HepG2 (cell line): ENCODE results near the gene GSTT2B. TPM values are rescaled to one million over a fixed set of nuclear protein-coding genes. Genes with fewer than 3 reads are reported as not detected.

ENCODE experiments used
- AHDC1 ChIP-seq: sonication (generic); formaldehyde crosslinking; IDR thresholded peaks from 2 replicates; pipeline ENCODE4 v1.5.1; 2020; ENCODE audit warnings: mild to moderate bottlenecking, missing genetic modification reagents, borderline replicate concordance
- GATAD1 ChIP-seq: IDR thresholded peaks from 2 replicates; pipeline ENCODE4 v1.6.1; 2016; ENCODE audit warnings: missing genetic modification reagents, missing compliant biosample characterization
- HNRNPL ChIP-seq: fragments of 200-400 bp; formaldehyde crosslinking; IDR thresholded peaks from 2 replicates; pipeline ENCODE4 v1.6.1; 2017; ENCODE audit warnings: mild to moderate bottlenecking, low read depth, low read length
- JUNB ChIP-seq: sonication (generic); formaldehyde crosslinking; IDR thresholded peaks from 2 replicates; pipeline ENCODE4 v1.8.0; 2022; ENCODE audit warnings: missing genetic modification reagents, mild to moderate bottlenecking, borderline replicate concordance
- NFIB ChIP-seq: sonication (generic); formaldehyde crosslinking; IDR thresholded peaks from 2 replicates; pipeline ENCODE4 v1.9.0; 2021; ENCODE audit warnings: missing genetic modification reagents, mild to moderate bottlenecking, borderline replicate concordance
- SMC3 ChIP-seq: IDR thresholded peaks from 2 replicates; pipeline ENCODE4 v1.6.1; 2011; ENCODE audit warnings: low read length, improper control_type of control experiment
- SNAI1 ChIP-seq: sonication (generic); formaldehyde crosslinking; IDR thresholded peaks from 2 replicates; pipeline ENCODE4 v1.5.0; 2020; ENCODE audit warnings: mild to moderate bottlenecking, missing genetic modification reagents, borderline replicate concordance
- ZFP62 ChIP-seq: sonication (generic); formaldehyde crosslinking; IDR thresholded peaks from 2 replicates; pipeline ENCODE4 v1.4.0; 2020; ENCODE audit warnings: missing genetic modification reagents
- ZFP91 ChIP-seq: sonication (generic); formaldehyde crosslinking; IDR thresholded peaks from 2 replicates; pipeline ENCODE4 v1.9.0; 2022; ENCODE audit warnings: missing genetic modification reagents, mild to moderate bottlenecking, borderline replicate concordance
- ZNF160 ChIP-seq: sonication (generic); formaldehyde crosslinking; IDR thresholded peaks from 2 replicates; pipeline ENCODE4 v1.8.0; 2022; ENCODE audit warnings: mild to moderate bottlenecking, inconsistent platforms, missing genetic modification reagents
- ZNF350 ChIP-seq: sonication (generic); formaldehyde crosslinking; IDR thresholded peaks from 2 replicates; pipeline ENCODE4 v1.4.0; 2020; ENCODE audit warnings: mild to moderate bottlenecking, low read depth, missing genetic modification reagents, borderline replicate concordance
- ZNF616 ChIP-seq: sonication (generic); formaldehyde crosslinking; IDR thresholded peaks from 2 replicates; pipeline ENCODE4 v1.5.0; 2020; ENCODE audit warnings: low read depth, mild to moderate bottlenecking, missing genetic modification reagents
- ZNF782 ChIP-seq: sonication (generic); formaldehyde crosslinking; IDR thresholded peaks from 2 replicates; pipeline ENCODE4 v1.4.0; 2020; ENCODE audit warnings: missing genetic modification reagents, mild to moderate bottlenecking, borderline replicate concordance
- polyA plus RNA-seq, 8 experiments: library from polyadenylated mRNA; depleted of rRNA in 3 of 8; stranded (reverse) in 7 of 8; unstranded in 1 of 8; fragments of >200 nt; fragmentation: Illumina TruSeq in 4 of 8; extraction: Trizol in 4 of 8; gene quantifications; 2 replicates each; pipeline versions ENCODE4 v1.2.1 to v1.2.3, GENCODE V29; 2011 to 2016; ENCODE audit warnings: low read depth in 4 of 8, missing spikeins in 1 of 8, mixed read lengths in 1 of 8; ENCODE audit not compliant: insufficient read depth in 1 of 8
- total RNA-seq, 5 experiments: library from RNA; depleted of rRNA; stranded (reverse); fragments of >200 nt; fragmentation: Illumina TruSeq; extraction: Trizol; gene quantifications; 2 replicates each; pipeline ENCODE4 v1.2.3, GENCODE V29; 2016; ENCODE audit warnings: low read depth in 1 of 5
- TF ChIP-seq, protein P1 (sequence below): sonication (generic); formaldehyde crosslinking; IDR thresholded peaks from 2 replicates; pipeline ENCODE4 v1.4.0; 2020; ENCODE audit warnings: mild to moderate bottlenecking, missing genetic modification reagents, borderline replicate concordance

The GSTT2B gene
- total and polyA plus RNA-seq, 2 of the 13 experiments (the other 11 are each of a cell fraction or from before 2014, with no cell fraction given), result 1.5 to 3.9 TPM

DNA sequence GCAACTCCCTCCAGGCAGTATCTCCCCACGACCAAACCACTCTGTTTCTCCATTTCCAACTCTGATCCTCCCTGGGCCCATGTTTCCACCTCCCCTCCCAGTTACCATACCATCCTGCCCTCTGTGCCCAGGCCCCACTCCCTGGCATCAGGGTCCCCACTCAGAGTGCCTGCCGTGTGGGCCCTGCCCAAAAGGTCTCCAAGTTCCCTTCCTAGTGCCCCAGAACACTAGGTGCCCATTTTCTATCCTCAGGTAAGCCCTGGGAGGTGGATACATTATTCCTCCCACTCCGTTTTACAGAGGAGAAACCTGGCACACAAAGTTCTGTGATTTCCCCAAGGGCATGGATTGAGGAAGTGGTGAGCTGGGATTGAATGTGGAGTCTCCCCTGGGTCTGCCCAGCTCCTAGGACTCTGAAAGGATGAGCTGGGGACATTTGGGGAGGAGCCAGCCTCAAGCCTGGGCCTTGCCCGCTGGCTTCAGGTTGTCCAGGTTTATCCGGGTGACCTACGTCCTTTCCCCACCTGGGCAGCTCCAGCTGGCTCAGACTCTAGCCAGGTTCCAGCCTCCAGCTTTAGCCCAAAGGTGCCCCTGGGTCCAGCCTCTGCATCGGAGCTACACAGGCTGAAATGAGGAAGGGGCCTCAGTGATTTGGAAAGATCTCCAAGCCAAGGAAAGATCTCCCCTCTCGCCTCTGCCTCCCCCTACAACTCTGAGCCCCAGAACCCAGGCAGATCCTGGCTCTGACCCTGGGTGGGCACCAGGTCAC, 46.4 kb upstream of the GSTT2B start (continued):
- TF ChIP-seq SMC3 (no peak), ZNF616 (no peak), GATAD1 (no peak), JUNB (CRISPR knock-in tag) (0 out of 2 replicates have a peak, but pooled peaks have one; percentile 28), ZFP62 (CRISPR knock-in tag) (no peak), SNAI1 (CRISPR knock-in tag) (no peak), ZFP91 (CRISPR knock-in tag) (0 out of 2 replicates have a peak, but pooled peaks have one; percentile 12), HNRNPL (0 out of 2 replicates have a peak, but pooled peaks have one; percentile 7), NFIB (CRISPR knock-in tag) (0 out of 2 replicates have a peak, but pooled peaks have one; percentile 24), ZNF160 (CRISPR knock-in tag) (no peak), ZNF782 (CRISPR knock-in tag) (no peak), AHDC1 (CRISPR knock-in tag) (no peak), ZNF350 (CRISPR knock-in tag) (no peak)
- TF ChIP-seq, protein P1, sequence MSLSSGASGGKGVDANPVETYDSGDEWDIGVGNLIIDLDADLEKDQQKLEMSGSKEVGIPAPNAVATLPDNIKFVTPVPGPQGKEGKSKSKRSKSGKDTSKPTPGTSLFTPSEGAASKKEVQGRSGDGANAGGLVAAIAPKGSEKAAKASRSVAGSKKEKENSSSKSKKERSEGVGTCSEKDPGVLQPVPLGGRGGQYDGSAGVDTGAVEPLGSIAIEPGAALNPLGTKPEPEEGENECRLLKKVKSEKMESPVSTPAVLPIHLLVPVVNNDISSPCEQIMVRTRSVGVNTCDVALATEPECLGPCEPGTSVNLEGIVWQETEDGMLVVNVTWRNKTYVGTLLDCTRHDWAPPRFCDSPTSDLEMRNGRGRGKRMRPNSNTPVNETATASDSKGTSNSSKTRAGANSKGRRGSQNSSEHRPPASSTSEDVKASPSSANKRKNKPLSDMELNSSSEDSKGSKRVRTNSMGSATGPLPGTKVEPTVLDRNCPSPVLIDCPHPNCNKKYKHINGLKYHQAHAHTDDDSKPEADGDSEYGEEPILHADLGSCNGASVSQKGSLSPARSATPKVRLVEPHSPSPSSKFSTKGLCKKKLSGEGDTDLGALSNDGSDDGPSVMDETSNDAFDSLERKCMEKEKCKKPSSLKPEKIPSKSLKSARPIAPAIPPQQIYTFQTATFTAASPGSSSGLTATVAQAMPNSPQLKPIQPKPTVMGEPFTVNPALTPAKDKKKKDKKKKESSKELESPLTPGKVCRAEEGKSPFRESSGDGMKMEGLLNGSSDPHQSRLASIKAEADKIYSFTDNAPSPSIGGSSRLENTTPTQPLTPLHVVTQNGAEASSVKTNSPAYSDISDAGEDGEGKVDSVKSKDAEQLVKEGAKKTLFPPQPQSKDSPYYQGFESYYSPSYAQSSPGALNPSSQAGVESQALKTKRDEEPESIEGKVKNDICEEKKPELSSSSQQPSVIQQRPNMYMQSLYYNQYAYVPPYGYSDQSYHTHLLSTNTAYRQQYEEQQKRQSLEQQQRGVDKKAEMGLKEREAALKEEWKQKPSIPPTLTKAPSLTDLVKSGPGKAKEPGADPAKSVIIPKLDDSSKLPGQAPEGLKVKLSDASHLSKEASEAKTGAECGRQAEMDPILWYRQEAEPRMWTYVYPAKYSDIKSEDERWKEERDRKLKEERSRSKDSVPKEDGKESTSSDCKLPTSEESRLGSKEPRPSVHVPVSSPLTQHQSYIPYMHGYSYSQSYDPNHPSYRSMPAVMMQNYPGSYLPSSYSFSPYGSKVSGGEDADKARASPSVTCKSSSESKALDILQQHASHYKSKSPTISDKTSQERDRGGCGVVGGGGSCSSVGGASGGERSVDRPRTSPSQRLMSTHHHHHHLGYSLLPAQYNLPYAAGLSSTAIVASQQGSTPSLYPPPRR (CRISPR knock-in tag), result peak; percentile 29; the same call in 1 of the 2 replicates
